HG03575 (cell line): Measurements from ENCODE around the gene SPATA25.
A peak's percentile ranks its signal among the peaks of the same experiment; 100 is the strongest.
"Not testable (repeated sequence)": the region's sequence is repeated elsewhere in the genome, so short reads cannot be mapped to it uniquely, and the experiment has no call there.

Experiments used
- ATAC-seq: cut with Tn5 transposase; IDR thresholded peaks from one replicate; pipeline ENCODE4 v1.9.1; 2021; ENCODE audit not compliant: unreplicated experiment, insufficient number of reproducible peaks, low FRiP score; ENCODE audit errors: extremely low read depth

SPATA25 gene

DNA sequence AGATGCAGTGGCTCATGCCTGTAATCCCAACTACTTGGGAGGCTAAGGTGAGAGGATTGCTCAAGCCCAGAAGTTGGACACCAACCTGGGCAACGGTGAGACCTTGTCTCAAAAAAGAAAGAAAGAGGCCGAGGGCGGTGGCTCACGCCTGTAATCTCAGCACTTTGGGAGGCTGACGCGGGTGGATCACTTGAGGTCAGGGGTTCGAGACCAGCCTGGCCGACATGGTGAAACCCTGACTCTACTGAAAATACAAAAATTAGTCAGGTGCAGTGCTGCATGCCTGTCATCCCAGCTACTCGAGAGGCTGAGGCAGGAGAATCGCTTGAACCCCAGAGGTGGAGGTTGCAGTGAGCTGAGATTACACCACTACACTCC lies 13.3 kb downstream of the SPATA25 start:
- ATAC-seq = not testable (repeated sequence)

DNA sequence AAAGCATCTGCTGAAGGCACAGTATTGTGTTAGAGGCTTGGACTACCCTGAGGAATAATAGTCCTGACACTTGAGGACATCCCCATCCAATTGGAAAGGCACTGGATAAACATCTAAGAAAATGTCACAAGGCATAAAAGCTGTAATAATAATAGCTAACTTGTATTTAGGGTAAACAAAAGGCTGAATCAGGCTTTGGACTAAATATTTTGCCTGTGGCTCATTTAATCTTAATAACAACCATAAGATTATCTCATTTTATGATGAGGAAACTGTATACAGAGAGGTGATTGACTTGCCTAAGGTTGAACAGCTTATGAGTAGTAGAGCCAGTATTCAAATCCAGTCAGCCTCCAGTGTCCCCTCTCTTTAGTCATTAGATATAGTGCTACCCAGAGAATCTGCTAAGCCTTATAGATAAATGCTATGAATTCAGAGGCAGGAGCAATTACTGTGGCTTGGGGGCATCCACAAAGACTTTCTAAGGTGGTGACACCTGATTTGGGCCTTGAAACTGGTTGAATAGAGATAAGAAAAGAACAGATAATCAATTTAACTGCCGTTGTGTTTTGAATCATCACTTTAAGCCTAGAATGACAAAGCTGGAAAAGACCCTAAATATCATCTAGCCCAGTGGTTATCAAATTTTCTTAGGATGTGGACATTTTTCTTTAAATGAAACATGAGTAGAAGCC lies 13.9 kb downstream of the SPATA25 start:
- ATAC-seq = no peak

DNA sequence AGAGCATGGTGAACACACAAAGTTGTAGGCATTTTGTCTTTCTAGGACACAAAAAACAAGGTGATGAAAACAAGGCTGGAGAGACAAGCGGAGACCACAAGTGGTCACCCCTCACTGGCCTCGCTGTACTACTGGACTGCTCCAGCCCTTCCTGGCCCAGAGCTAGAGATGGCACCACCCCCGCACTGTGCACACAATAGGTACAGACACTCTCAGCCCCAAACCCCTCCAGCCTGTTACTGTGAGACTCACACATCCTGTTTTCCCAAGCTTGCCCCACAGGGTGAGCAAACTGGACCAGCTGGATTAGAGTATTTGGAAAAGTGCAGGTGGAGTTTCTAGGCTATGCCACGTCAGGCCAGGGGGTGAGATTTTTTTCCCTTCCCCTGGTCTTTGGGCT lies 14.8 kb downstream of the SPATA25 start:
- ATAC-seq = no peak

DNA sequence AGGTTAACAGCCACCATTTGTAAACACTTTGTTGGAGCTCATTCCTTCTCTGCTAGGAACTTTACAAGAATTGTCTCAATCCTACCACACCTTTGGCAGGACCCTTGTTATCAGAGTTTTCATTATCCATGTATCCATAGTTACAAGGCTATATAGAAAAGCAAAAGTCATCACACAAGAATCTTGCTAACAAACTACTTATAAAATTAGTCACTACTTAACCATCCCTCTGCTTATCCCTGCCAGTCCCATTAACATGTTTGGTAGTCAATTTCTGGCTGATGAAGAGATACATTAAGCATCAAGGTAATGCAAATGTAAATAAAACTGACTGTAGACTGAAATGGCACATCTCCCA lies 19.6 kb downstream of the SPATA25 start:
- ATAC-seq = no peak

DNA sequence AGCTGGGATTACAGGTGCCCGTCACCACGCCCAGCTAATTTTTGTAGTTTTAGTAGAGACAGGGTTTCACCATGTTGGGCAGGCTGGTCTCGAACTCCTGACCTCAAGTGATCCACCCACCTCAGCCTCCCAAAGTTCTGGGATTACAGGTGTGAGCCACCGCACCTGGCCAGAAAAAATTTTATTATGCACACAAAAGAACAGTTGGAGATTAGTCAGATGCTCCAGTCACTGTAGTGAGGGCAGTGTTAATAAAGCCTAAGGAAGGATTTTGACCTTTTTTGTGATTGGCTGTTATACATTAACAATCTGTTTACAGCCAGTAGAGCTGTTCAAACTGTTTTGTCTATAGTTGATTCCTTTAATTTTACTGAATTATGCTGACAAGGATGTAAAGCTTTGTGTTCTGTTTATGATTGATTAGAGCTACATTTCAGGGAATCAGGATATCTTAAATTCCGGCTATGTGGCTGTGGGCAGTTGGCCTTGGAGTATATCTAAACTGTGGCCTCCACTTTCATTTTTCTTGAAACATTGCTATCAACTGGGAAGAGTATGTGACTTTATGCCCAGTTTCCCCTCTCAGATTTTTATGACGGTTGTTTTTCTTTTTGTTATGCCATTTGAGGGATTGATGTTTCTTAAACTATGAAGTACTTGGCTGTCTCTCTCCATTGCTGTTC lies 20.1 kb downstream of the SPATA25 start:
- no peak for ATAC-seq

DNA sequence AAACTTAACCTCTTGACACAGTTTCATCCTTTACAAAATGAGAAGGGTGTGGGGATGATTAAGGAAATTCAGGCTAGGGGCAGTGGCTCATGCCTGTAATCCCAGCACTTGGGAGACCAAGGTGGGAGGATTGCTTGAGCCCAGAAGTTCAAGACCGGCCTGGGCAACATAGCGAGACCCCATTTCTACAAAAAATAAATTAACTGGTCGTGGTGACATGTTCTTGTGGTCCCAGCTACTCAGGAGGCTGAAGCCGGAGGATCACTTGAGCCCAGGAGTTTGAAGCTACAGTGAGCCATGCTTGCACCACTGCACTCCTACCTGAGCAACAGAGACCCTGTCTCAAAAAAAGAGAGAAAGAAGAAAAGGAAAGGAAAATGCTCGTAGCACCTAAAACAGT lies 21.0 kb downstream of the SPATA25 start:
- no peak for ATAC-seq

DNA sequence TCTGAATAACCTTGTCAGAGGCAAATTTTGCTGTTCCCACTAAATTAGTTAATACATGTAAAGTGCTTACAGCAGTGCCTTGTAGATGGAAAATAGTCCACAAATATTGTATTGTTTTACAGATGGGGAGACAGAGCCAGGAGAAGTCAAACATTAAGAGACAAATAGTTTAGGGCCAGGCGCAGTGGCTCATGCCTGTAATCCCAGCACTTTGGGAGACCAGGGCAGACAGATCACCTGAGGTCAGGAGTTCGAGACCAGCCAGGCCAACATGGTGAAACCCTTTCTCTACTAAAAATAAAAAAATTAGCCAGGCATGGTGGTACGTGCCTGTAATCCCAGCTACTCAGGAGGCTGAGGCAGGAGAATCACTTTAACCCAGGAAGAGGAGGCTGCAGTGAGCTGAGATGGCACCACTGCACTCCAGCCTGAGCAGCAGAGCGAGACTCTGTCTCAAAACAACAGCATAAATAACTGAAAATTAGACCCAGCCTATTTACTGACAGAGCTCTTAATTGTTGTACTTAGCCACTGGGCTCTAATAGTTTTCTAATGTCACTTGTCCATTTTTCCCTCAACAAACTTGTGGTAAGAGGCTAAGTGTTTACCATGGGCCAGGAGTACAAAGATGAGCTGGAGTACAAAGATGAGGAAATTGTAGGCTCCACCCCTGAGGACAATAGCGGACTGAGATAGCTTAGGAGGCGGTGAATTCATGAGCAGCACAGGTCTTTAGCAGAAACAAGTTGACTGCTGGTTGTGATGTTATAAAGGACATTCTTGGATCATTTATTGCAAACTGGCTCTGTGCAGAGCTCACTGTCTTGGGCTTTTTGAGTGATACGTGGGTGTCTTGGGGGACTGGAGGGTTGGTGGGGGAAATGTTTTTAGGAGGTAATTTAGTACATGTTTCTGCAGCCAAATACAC lies 23.6 kb downstream of the SPATA25 start:
- no peak for ATAC-seq

DNA sequence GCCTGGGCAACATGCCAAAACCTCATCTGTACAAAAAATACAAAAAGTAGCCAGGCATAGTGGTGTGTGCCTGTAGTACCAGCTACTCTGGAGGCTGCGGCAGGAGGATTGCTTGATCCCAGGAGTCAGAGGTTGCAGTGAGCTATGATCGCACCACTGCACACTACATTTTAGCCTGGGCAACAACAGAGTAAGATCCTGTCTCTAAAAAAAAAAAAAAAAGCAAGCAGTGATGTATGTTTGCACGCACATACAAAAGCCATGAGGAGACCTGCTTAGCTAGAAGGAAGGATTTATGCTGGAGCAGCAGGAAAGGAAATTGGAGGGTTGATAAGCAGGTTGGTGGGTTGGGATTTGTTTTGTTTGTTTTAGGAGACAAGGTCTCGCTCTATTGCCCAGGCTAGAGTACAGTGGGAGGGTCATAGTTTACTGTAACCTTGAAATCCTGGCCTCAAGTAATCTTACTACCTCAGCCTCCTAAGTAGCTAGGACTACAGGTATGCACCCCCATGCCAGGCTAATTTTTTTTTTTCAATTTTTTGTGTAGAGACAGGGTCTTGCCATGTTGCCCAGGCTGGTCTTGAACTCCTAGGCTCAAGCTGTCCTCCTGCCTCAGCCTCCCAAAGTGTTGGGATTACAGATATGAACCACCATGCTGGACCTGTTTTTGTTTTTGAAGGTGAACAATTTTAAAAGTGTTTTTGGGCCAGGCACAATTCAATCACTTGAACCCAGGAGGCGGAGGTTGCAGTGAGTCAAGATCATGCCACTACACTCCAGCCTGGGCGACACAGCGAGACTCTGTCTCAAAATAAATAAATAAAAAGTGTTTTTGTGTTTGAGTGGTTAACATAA lies 26.0 kb downstream of the SPATA25 start:
- no peak for ATAC-seq

DNA sequence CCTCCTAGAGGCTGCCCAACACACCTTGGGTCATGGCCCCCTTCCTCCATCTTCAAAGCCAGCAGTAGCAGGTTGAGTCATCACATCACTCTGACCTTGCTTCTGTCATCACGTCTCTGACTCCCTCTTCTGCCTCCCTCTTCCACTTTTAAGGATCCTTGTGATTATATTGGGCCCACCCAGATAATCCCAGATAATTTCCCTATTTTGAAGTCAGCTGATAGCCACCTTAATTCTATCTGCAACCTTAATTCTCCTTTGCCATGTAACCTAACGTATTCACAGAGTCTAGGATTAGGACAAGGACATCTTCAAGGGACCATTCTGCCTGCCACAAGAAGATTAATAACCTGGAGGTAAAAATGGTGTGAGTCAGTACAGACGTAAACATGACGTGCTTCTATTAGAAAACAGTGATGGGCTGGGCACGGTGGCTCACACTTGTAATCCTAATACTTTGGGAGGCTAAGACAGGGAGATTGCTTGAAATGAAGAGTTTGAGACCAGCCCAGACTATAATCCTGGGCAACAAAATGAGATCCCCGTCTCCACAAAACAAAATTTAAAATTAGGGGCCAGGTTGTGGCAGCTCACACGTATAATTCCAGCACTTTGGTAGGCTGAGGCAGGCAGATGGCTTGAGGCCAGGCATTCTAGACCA lies 26.7 kb downstream of the SPATA25 start:
- ATAC-seq = no peak

DNA sequence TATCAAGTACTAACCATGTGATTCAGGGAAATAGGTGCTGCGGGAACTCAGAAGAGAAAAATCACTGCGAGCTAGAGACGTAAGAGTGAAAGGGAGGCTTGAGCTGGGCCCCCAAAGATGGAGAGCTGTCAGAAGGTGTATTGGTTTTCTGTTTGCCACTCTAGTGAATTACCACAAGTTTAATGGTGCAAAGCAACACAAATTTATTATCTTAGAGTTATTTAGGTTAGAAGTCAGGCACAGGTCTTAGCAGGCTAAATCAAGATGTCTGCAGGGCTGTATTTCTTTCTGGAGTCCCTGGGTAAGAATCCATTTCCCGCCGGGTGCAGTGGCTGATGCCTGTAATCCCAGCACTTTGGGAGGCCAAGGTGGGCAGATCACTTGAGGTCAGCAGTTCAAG lies 27.5 kb downstream of the SPATA25 start:
- ATAC-seq = no peak

DNA sequence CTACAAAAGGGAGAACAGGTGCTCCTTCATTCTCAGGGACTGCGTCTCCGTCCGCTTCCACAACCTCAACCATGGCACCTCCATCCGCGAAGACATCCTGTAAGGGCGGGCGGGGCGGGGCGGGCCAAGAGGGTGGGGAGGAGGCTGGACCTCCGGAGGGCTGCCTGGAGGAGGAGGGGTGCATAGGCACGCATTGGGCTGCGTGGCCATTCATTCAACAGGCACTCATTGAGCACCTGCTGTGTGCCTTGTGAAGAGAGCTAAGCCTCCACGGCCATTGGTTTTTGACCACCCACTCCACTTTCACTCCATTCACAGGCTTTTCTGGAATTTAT lies 29.6 kb downstream of the SPATA25 start:
- no peak for ATAC-seq

DNA sequence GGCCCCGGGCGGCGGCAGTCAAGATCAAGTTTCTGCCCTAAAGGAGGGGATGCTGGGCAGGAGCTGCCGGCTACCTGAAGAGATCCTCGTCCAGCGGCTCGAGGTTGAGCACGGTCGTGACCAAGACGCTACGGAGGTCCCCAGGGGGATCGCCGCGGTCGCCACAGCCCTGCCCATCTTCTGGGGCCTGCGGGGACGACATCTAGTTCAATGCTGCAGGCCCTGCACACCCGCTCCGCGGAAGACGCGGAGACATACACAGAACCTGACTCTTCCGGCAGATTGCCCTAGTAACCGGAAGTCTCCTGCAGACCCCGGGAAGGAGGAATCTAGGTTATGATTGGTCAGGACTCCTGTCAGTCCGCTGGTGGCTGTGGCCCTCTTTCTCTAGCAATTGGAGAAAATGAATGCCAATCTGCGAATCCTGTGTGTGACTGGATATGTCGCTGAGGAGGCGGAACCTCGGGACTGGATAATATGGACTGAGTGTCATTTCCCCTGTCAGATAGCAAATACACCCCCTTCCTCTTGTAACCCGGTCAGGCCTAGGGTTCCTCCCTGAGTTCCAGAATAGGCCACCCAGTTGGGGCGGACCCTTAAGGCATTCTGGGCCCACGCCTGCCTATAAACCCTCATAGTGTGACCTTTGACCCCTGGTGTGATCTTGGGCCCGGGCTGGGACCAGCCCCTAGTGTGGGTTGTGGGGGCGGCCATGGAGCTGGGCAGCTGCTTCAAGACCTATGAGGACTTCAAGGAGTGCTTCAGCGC lies 30.1 kb downstream of the SPATA25 start, which contains the start of the genes ACOT8 and ZSWIM3:
Gene ACOT8, minus strand, starts transcription at position 279 of the 768 bp plus-strand sequence. Its CDS starts 77 bp downstream, at position 202.
Gene ZSWIM3, plus strand, starts transcription at position 501 of the 768 bp plus-strand sequence. Its CDS starts 212 bp downstream, at position 713.
- ATAC-seq = peak; percentile 71

DNA sequence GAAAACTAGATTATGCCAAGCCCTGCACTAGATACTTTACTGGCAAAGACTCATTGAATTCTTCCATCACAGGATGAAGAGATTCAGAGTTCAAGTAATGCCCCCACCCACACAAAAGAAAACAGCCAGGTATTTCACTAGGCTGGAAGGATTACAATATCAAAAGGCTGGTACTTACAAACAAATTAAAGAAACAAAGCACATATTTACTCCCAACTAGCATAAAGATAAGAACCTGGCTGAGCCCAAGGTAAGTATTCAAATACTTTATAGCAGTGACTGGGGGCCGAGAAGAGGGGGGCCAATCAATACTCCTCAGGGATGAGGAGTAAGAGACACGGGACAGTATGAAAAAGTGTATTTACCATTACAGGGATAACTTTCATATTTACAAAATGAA lies 33.9 kb downstream of the SPATA25 start:
- no peak for ATAC-seq

DNA sequence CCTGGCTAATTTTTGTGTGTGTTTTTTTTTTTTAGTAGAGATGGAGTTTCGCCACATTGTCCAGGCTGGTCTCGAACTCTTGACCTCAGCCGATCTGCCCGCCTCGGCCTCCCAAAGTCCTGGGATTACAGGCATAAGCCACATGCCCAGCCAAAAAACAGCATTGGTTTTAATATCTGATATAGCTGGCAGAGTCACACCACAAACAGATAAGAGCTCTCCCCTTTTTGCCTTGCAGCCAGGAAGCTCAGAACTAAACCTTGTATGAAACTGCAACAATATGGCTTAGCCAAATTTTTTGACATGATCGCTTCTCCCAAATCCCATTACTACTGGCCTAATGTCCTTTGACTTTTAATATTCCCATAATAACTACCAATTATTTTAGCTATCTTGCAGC lies 35.1 kb downstream of the SPATA25 start:
- no peak for ATAC-seq

DNA sequence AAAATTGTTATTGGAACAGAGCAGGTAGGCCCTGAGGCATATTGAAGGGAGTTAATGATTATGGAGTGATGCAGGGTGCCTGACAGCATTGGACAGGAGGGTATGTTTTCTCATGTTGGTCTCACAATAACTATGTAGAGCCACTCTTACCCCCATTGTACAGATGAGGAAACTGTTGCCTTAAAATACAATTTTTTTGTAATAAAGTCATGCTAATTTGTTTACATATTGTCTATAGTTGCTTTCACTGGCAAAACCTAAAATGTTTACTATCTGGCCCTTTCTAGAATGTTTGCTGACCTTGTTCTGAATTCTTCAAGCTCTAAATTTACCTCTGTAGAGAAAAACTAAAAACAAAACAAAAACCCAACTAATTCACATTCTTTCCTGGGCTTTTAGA lies 35.9 kb downstream of the SPATA25 start:
- ATAC-seq = no peak

DNA sequence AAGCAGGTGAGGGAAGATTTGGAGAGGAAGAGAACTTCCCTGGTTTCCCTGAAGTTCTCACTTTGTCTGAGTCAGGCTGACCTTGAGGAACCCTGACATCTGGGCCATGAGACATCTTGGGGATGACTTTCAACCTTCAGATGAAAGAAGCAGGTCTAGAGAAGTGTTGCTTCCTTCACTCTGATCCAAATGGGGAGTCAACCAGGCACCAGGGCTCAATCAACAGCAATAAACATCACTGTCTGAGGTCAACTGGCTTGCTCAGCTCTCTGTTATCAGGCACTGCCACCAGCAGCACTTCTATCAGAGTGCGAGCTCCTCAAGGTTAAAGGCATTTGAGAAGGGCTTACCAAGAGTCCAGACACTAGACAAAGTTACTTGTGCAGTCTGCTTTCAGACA lies 36.5 kb downstream of the SPATA25 start:
- no peak for ATAC-seq

DNA sequence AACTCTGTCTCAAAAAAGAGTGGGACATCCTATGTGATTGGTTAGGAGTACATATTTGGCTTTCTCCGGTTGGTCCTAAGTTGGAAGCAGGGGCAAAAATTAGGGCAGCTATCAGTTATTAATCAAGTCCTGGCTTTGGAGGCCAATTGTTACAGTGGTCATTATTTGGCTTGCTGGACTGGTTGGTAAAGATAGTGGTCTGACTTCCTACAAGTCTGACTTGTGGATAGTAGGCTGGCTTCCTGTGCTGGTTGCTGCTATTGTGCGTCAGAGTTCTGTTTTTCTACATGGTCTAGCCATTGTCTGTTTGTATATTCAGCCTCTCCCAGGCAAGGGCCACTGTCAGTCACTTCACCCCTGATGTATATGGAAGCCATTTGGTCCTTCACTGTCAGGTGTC lies 37.2 kb downstream of the SPATA25 start:
- ATAC-seq = no peak
